ENCODE measurements around the gene COL4A2.

The COL4A2 gene

GRCh38 chr13:110463871-110464510 is 156.9 kb downstream of the COL4A2 start:
- no peak for TF ChIP-seq CTCF (IDR thresholded peaks at IDR 0.05)

GRCh38 chr13:110464556-110465333 is 157.7 kb downstream of the COL4A2 start:
- no peak for TF ChIP-seq CTCF (IDR thresholded peaks at IDR 0.05)

- no peak for TF ChIP-seq CTCF (IDR thresholded peaks at IDR 0.05)
Measured at GRCh38 chr13:110465696-110466095, 158.6 kb downstream of the COL4A2 start.

GRCh38 chr13:110466266-110466915 is 159.3 kb downstream of the COL4A2 start:
- no peak for TF ChIP-seq CTCF (IDR thresholded peaks at IDR 0.05)

- no peak for TF ChIP-seq CTCF (IDR thresholded peaks at IDR 0.05)
Measured at GRCh38 chr13:110467516-110468110, 160.5 kb downstream of the COL4A2 start.

GRCh38 chr13:110468986-110469495 is 162.0 kb downstream of the COL4A2 start:
- TF ChIP-seq CTCF (IDR thresholded peaks at IDR 0.05), result no peak

GRCh38 chr13:110469597-110469996 is 162.5 kb downstream of the COL4A2 start:
- TF ChIP-seq CTCF (IDR thresholded peaks at IDR 0.05), result no peak
